Suprapubic skin (tissue), 4 donors: ENCODE data around the gene NPHP4.

Source experiments
- EP300 ChIP-seq: sonication (generic); formaldehyde crosslinking; IDR thresholded peaks from one replicate; pipeline ENCODE4 v1.6.1; 2017; ENCODE audit warnings: antibody characterized with exemption
- POLR2AphosphoS5 ChIP-seq, 3 donors: sonication (generic); formaldehyde crosslinking; IDR thresholded peaks; one replicate each; pipeline ENCODE4 v1.6.1; 2017; ENCODE audit warnings: antibody characterized with exemption in 3 of 3
- TF ChIP-seq, protein P1 (sequence below), 2 donors: fragments of 200-600 bp in 1 of 2; fragments of 450-650 bp in 1 of 2; sonication (generic) in 1 of 2; IDR thresholded peaks; one replicate each; pipeline ENCODE4 v1.5.1; 2016 to 2019; ENCODE audit warnings: antibody characterized with exemption in 2 of 2, mild to moderate bottlenecking in 1 of 2, moderate library complexity in 1 of 2

- TF ChIP-seq, protein P1, sequence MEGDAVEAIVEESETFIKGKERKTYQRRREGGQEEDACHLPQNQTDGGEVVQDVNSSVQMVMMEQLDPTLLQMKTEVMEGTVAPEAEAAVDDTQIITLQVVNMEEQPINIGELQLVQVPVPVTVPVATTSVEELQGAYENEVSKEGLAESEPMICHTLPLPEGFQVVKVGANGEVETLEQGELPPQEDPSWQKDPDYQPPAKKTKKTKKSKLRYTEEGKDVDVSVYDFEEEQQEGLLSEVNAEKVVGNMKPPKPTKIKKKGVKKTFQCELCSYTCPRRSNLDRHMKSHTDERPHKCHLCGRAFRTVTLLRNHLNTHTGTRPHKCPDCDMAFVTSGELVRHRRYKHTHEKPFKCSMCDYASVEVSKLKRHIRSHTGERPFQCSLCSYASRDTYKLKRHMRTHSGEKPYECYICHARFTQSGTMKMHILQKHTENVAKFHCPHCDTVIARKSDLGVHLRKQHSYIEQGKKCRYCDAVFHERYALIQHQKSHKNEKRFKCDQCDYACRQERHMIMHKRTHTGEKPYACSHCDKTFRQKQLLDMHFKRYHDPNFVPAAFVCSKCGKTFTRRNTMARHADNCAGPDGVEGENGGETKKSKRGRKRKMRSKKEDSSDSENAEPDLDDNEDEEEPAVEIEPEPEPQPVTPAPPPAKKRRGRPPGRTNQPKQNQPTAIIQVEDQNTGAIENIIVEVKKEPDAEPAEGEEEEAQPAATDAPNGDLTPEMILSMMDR (IDR thresholded peaks at IDR 0.05), result no peak
- no peak for TF ChIP-seq POLR2AphosphoS5 (IDR thresholded peaks at IDR 0.05)
- no peak for TF ChIP-seq EP300
Observed at GRCh38 chr1:5913876-5914275, 78.3 kb downstream of the NPHP4 start.
